DOHH2 (cell line): ENCODE data around the gene DKK3.

ENCODE experiments used
- H3F3A ChIP-seq: fragments of 200-600 bp; sonication (generic), shearing (Covaris generic); 2 replicates; pipeline ENCODE4 v1.6.0; 2016; ENCODE audit warnings: antibody characterized with exemption, mild to moderate bottlenecking; ENCODE audit not compliant: control insufficient read depth, insufficient read depth
- H3K27ac ChIP-seq: fragments of 200-600 bp; sonication (generic); 2 replicates; pipeline ENCODE4 v1.5.1; 2014; ENCODE audit warnings: low read depth, mild to moderate bottlenecking, low read length, moderate library complexity
- H3K27me3 ChIP-seq: fragments of 200-600 bp; sonication (generic); 2 replicates; pipeline ENCODE4 v1.6.1; 2014; ENCODE audit warnings: mild to moderate bottlenecking, low read length, mixed read lengths; ENCODE audit not compliant: control insufficient read depth
- H3K36me3 ChIP-seq: fragments of 200-600 bp; sonication (generic); 2 replicates; pipeline ENCODE4 v1.6.1; 2014; ENCODE audit warnings: mild to moderate bottlenecking, low read length, moderate library complexity, mixed read lengths; ENCODE audit not compliant: control insufficient read depth
- H3K4me1 ChIP-seq: fragments of 200-600 bp; sonication (generic); 2 replicates; pipeline ENCODE4 v1.6.1; 2014; ENCODE audit warnings: mild to moderate bottlenecking, low read length, mixed read lengths; ENCODE audit not compliant: control insufficient read depth
- H3K4me2 ChIP-seq: fragments of 200-600 bp; sonication (generic); 2 replicates; pipeline ENCODE4 v1.6.0; 2014; ENCODE audit warnings: mild to moderate bottlenecking, low read length, moderate library complexity
- H3K4me3 ChIP-seq: fragments of 200-600 bp; sonication (generic); 2 replicates; pipeline ENCODE4 v1.5.1; 2014; ENCODE audit warnings: mild to moderate bottlenecking, low read length, mixed read lengths
- H3K79me2 ChIP-seq: fragments of 200-600 bp; sonication (generic); 2 replicates; pipeline ENCODE4 v1.6.1; 2014; ENCODE audit warnings: mild to moderate bottlenecking, low read length, mixed read lengths; ENCODE audit not compliant: control insufficient read depth
- H3K9me2 ChIP-seq: fragments of 200-600 bp; sonication (generic); replicated peaks from 2 replicates; pipeline ENCODE4 v1.6.1; 2014; ENCODE audit warnings: mild to moderate bottlenecking, low read length, mixed read lengths; ENCODE audit not compliant: control insufficient read depth
- H3K9me3 ChIP-seq: fragments of 200-600 bp; sonication (generic); 2 replicates; pipeline ENCODE4 v1.6.1; 2014; ENCODE audit warnings: antibody characterized with exemption, low read length, mixed read lengths; ENCODE audit not compliant: control insufficient read depth, insufficient read depth
- H4K20me1 ChIP-seq: fragments of 200-600 bp; sonication (generic); 2 replicates; pipeline ENCODE4 v1.6.0; 2014; ENCODE audit warnings: low read depth, mild to moderate bottlenecking, antibody characterized with exemption, low read length, moderate library complexity; ENCODE audit not compliant: control insufficient read depth, insufficient read depth
- CTCF ChIP-seq: fragments of 200-600 bp; sonication (generic); IDR thresholded peaks from one replicate; pipeline ENCODE4 v1.5.1; 2014; ENCODE audit warnings: antibody characterized with exemption, mild to moderate bottlenecking, low read depth, low read length; ENCODE audit not compliant: poor library complexity, severe bottlenecking
- EZH2phosphoT487 ChIP-seq: fragments of 200-600 bp; sonication (generic); IDR thresholded peaks from 2 replicates; pipeline ENCODE4 v1.6.1; 2017; ENCODE audit warnings: borderline replicate concordance, mild to moderate bottlenecking, antibody characterized with exemption, low read length, moderate library complexity, mixed read lengths

Gene DKK3

GRCh38 chr11:12015486-12015885 is 7.1 kb upstream of the DKK3 start:
- no peak overlapping the region for H3K4me2 ChIP-seq
- no peaks in the 10 kb centered on the region for H3K9me3 ChIP-seq
- no peaks in the 10 kb centered on the region for H3K79me2 ChIP-seq
- no peak overlapping the region for H3K4me3 ChIP-seq
- no peaks in the 10 kb centered on the region for H3K36me3 ChIP-seq
- no peak overlapping the region for H3K27ac ChIP-seq
- H3K9me2 ChIP-seq = no peaks in the 10 kb centered on the region
- TF ChIP-seq CTCF (no peak), EZH2phosphoT487 (no peak)
- no peaks in the 10 kb centered on the region for H3K4me1 ChIP-seq
- H4K20me1 ChIP-seq = no peaks in the 10 kb centered on the region
- H3K27me3 ChIP-seq = no peaks in the 10 kb centered on the region
- no peaks in the 10 kb centered on the region for H3F3A ChIP-seq

- H3K4me2 ChIP-seq = no peak overlapping the region
- H3K9me3 ChIP-seq = no peaks in the 10 kb centered on the region
- no peaks in the 10 kb centered on the region for H3K4me1 ChIP-seq
- no peaks in the 10 kb centered on the region for H3K79me2 ChIP-seq
- H3K4me3 ChIP-seq = no peak overlapping the region
- no peak overlapping the region for H3K27ac ChIP-seq
- H3F3A ChIP-seq = no peaks in the 10 kb centered on the region
- H3K27me3 ChIP-seq = no peaks in the 10 kb centered on the region
- no peaks in the 10 kb centered on the region for H3K9me2 ChIP-seq
- H4K20me1 ChIP-seq = no peaks in the 10 kb centered on the region
- TF ChIP-seq EZH2phosphoT487 (no peak), CTCF (no peak)
- H3K36me3 ChIP-seq = no peaks in the 10 kb centered on the region
Observed at GRCh38 chr11:12013781-12014180, 5.4 kb upstream of the DKK3 start.

GRCh38 chr11:12009617-12010321 is 1.3 kb upstream of the DKK3 start:
- Histone ChIP-seq H3K27ac (no peak overlapping the region), H3K79me2 (no peaks in the 10 kb centered on the region), H3K9me3 (no peaks in the 10 kb centered on the region), H3K4me3 (no peak overlapping the region), H3F3A (no peaks in the 10 kb centered on the region), H3K36me3 (no peaks in the 10 kb centered on the region), H3K27me3 (no peaks in the 10 kb centered on the region), H4K20me1 (no peaks in the 10 kb centered on the region), H3K9me2 (no peaks in the 10 kb centered on the region), H3K4me1 (no peaks in the 10 kb centered on the region), H3K4me2 (no peak overlapping the region)
- TF ChIP-seq EZH2phosphoT487 (no peak), CTCF (no peak)
